GM21381 (cell line): ENCODE measurements around the gene LAMB1.
"Not testable (repeated sequence)": the region's sequence is repeated elsewhere in the genome, so short reads cannot be mapped to it uniquely, and the experiment has no call there.

Experiments
- ATAC-seq: cut with Tn5 transposase; IDR thresholded peaks from one replicate; pipeline ENCODE4 v1.9.1; 2021; ENCODE audit warnings: mild to moderate bottlenecking, moderate library complexity; ENCODE audit not compliant: unreplicated experiment

The LAMB1 gene

DNA sequence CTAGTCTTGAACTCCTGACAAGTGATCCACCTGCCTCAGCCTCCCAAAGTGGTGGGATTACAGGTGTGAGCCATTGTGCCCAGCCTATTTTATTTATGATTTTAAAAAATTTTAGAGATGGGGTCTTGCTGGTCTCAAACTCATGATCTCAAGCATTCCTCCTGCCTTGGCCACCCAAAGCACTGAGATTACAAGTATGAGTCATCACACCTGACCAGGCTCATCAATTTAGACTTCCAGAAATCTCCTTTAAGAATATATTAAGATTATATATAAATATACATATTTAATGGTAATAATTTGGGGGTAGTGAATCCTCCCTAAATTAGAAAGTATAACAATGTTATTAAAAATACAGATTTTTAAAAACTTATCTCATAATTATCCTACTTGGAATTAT is 29.1 kb downstream of the LAMB1 start:
- ATAC-seq, result no peak

- no peak for ATAC-seq
These were observed 30.0 kb downstream of the LAMB1 start for GRCh38 chr7:107972941-107973376.

DNA sequence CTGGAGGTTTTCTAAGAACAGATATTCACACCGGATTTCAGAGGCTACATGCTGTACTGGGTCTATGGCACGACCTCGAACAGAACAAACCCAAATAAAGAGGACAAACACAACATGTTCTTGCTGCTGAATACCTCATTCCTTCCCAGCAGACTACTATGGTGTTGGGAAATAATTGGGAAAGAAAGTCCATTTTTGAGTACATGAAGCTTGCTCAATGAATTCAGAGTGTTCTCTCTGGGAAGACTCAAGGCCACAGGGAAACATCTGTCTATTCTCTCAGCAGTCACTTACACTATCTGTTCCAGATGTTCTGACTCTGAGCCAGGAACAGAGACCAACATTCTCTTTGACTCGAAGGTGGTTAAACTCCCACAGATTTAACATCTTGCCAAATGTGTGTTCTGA is 30.9 kb downstream of the LAMB1 start:
- no peak for ATAC-seq

DNA sequence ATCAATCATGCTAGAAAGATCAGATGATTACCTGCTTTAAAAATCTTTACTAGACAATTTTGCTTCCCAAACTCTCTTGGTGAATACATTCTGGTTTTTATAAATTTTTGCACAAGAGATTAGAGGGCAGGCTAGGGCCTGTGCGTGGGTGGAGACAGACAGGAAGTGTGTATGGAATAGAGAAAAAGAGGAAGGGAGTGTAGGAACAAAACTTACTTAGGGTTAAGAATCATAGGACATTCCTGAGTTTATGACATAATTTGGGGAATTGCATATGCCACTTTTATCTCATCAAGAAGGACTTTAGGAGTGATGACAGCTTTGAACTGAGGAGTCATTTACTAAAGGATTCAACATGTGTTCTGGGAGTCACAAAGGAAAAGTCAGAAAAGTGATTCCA is 31.3 kb downstream of the LAMB1 start:
- no peak for ATAC-seq

GRCh38 chr7:107971100-107971499 is 31.9 kb downstream of the LAMB1 start:
- no peak for ATAC-seq

- ATAC-seq, result no peak
These were observed 33.1 kb downstream of the LAMB1 start for GRCh38 chr7:107969856-107970255.

GRCh38 chr7:107968449-107968848 is 34.5 kb downstream of the LAMB1 start:
- no peak for ATAC-seq

GRCh38 chr7:107967420-107967819 is 35.5 kb downstream of the LAMB1 start:
- no peak for ATAC-seq

GRCh38 chr7:107966711-107967110 is 36.2 kb downstream of the LAMB1 start:
- ATAC-seq, result no peak

DNA sequence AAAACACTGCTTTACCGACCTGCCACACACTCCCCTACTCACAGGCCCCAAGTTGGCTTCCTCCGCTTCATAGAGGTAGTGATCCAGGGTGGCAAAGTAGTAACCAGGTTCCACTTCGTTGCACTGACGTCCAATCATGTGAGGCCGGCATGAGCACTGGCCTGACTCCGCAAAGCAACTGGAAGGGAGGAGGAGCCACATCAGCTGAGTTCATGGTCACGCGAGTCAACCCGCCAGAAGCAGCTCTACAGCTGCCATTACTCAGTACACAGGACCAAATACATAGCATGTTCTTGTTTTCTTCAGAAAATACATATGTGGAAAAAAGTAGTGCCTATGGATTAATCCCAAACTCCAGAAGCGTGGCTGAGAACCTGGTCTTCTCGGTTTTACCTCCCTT is 38.5 kb downstream of the LAMB1 start:
- ATAC-seq, result no peak

GRCh38 chr7:107962817-107963216 is 40.1 kb downstream of the LAMB1 start:
- ATAC-seq, result no peak

DNA sequence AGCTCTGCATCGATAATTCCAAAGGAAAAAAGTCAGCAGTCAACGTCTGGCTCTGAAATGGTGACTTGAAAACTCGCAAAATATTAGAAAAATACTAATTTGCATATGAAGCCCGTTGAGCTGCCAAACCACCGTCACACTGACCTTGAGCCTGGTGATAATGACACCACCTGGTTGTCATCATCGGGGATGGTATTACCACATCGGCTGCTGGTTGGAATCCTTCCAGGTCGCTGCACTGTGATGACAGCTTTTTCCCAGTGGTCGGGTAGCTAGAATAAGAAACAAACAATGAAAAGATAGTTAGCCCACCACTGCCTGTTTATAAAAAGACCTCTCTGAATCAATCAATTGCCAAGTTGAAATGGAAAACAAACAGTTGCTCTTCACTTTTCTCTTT is 41.6 kb downstream of the LAMB1 start:
- no peak for ATAC-seq

- no peak for ATAC-seq
These were observed 42.7 kb downstream of the LAMB1 start for GRCh38 chr7:107960272-107960671.

DNA sequence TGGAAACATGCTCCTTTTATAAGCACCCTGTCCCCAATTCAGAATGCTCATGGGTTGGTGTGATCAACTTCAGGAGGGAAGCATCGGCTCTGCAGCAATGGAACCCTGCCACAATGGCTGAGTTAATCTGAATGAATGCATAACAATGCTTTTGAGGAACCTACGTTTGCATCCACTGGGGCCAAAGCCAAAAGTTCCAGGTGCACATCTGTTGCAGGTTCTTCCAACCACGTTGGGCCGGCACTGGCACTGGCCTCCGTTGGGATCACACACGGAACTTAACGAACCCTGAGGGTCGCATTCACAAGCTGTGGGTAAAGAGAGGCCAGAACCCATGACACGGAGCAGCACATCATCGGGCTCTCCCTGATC is 43.4 kb downstream of the LAMB1 start:
- ATAC-seq, result no peak

DNA sequence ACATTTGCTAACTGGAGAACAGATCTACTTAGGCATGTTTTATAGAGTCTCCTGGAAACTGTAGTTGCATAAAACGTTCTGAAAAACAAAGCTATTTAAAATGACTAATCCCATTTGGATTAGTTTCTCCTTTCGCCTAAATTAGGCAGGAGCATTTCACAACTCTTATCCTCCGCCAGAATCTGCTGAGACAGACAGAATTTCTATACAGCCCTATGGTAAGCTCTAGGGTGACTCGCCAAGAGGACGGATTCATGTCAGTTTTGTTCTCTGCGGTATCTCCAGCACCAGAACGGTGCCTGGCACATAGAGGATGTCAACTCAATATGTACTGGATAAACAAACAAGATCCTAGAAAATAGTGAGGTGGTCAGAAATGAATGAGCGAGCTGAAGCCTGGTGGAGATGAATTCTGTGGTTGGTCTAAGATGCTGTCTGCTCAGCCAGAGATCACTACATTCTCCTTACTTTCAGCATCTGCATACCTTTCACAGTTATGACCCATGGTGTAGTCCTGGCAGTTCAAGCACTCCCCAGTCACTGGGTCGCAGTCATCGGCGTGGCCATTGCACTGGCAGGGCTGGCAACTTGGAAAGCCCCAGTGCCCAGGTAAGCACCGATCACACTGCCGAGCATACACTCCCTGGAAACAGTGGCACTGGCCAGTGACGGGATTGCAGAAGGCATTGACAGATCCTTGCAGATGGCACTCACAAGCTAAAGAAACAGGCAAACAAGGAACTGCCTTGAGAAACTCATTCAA is 44.0 kb downstream of the LAMB1 start:
- no peak for ATAC-seq

- ATAC-seq, result no peak
These were observed 45.5 kb downstream of the LAMB1 start for GRCh38 chr7:107957436-107957835.

DNA sequence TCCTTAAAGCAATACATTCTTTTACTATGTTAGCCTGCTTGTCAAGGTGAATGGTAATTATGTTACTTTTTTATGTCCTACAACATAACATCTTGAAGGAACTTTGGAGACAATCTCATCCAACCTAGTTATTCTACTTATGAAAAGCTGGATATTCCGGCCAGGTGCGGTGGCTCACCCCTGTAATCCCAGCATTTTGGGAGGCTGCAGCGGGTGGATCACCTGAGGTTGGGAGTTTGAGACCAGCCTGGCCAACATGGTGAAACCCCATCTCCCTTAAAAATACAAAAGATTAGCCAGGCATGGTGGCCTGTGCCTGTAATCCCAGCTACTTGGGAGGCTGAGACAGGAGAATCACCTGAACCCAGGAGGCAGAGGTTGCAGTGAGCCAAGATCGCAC is 46.0 kb downstream of the LAMB1 start:
- ATAC-seq, result not testable (repeated sequence)

DNA sequence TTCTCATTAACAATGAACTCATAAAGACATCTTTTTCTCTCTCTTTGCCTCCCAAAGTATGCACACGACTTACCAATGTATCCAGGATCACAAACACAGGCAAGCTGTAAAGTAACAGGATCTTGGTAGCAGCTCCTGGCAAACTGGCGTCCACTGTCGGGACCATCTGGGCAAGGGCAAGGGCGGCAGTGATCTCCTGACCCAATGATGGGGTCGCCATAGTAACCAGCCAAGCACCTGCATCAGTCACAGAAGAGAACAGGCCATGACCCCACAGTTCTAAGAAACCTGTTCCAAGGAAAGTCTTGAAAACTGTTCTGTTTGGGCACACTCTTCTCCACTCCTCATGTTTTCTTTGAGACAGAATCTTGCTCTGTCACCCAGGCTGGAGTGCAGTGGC is 47.6 kb downstream of the LAMB1 start:
- no peak for ATAC-seq

- no peak for ATAC-seq
These were observed 49.0 kb downstream of the LAMB1 start for GRCh38 chr7:107953924-107954303.

DNA sequence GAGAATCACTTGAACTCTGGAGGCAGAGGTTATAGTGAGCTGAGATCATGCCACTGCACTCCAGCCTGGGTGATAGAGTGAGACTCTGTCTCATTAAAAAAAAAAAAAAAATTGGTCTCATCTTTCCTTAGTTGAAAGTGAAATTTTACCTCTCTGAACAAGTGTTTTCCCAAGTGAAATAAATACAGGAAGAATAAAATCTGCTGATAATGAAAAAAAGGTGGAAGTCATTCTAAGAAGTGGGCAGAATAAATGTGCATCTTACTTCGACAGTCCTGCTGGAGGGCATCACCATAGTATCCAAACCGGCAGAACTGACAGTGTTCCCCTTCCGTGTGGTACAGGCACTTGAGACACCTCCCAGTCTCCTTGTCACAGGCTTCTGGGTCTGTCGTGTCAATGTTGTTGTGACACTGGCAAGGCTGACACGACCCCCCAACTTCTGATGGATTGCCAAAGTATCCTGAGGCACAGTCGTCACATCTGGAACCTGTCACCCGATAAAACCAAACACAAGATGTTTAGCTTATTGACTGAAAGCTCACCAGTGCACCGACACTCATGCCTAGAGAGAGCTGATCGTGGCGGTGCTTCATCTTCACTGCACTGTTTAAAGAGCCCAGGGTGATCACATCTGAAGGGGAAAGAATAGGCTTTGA is 49.6 kb downstream of the LAMB1 start:
- ATAC-seq, result no peak

GRCh38 chr7:107951896-107952295 is 51.1 kb downstream of the LAMB1 start:
- no peak for ATAC-seq

DNA sequence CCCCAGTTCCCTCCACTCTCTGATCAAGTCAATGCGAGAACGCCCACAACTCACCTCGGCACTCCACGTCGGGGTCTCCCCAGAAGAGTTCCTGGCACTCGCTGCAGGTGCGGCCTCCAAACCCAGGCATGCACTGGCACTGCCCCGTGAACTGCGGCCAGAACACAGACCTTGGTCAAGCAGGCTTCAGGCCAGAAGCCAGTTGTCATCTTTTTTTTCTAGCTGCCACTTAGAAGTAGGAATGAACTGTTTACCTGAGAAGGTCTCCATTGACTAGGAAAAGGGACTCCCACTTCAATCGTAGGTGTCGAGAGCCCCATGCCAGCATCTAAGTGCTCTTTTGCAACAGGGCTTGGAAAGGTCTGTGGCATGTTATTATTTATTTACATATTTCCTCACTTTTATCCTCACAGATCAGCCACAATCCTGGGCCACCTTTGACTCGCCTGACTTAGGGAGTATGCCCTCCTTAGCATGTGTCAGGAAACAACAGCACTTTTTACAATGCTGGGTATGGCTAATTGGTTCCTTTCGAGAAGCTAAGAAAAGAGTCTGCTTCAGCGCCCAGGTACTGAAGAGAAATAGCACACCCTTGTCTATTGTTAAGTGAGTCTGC is 51.7 kb downstream of the LAMB1 start:
- ATAC-seq, result no peak
